NCI-H748 (cell line): ENCODE measurements around the gene GFPT2.
"Not testable (repeated sequence)": the region's sequence is repeated elsewhere in the genome, so short reads cannot be mapped to it uniquely, and the experiment has no call there.

Experiments
- DNase-seq: peaks from one replicate; lab custom pipeline; 2025; ENCODE audit not compliant: unreplicated experiment; lab: John Stamatoyannopoulos, UW

The GFPT2 gene

GRCh38 chr5:180311216-180311615, 41.9 kb downstream of the GFPT2 start:
- DNase-seq, result no peak

GRCh38 chr5:180306796-180307195, 46.3 kb downstream of the GFPT2 start:
- no peak for DNase-seq

- DNase-seq, result no peak
These were observed 47.7 kb downstream of the GFPT2 start for GRCh38 chr5:180305481-180305880.

- no peak for DNase-seq
These were observed 48.4 kb downstream of the GFPT2 start for GRCh38 chr5:180304431-180305375.

GRCh38 chr5:180304016-180304292, 49.2 kb downstream of the GFPT2 start:
- DNase-seq, result no peak

GRCh38 chr5:180303226-180304015, 49.7 kb downstream of the GFPT2 start:
- no peak for DNase-seq

GRCh38 chr5:180302256-180302655, 50.9 kb downstream of the GFPT2 start:
- no peak for DNase-seq

GRCh38 chr5:180301253-180301652, 51.9 kb downstream of the GFPT2 start:
- no peak for DNase-seq

- DNase-seq, result no peak
These were observed 53.6 kb downstream of the GFPT2 start for GRCh38 chr5:180299526-180299925.

- not testable (repeated sequence) for DNase-seq
These were observed 54.1 kb downstream of the GFPT2 start for GRCh38 chr5:180299014-180299413.

GRCh38 chr5:180297587-180298282, 55.4 kb downstream of the GFPT2 start:
- no peak for DNase-seq

- no peak for DNase-seq
These were observed 56.4 kb downstream of the GFPT2 start for GRCh38 chr5:180296771-180297170.

GRCh38 chr5:180294913-180295555, 58.1 kb downstream of the GFPT2 start:
- DNase-seq, result peak; percentile 10

- no peak for DNase-seq
These were observed 58.7 kb downstream of the GFPT2 start for GRCh38 chr5:180294411-180294810.

GRCh38 chr5:180291943-180292831, 60.9 kb downstream of the GFPT2 start, which contains the start of gene MAPK9:
TSS of gene MAPK9 (minus strand) at chr5:180292083. CDS start at chr5:180280561, 11,522 bp downstream.
- DNase-seq, result peak; percentile 89

- no peak for DNase-seq
These were observed 61.7 kb downstream of the GFPT2 start for GRCh38 chr5:180291234-180291940.

GRCh38 chr5:180290568-180291233, 62.4 kb downstream of the GFPT2 start:
- DNase-seq, result no peak

- DNase-seq, result no peak
These were observed 63.2 kb downstream of the GFPT2 start for GRCh38 chr5:180289966-180290365.

- DNase-seq, result peak; percentile 30
These were observed 63.7 kb downstream of the GFPT2 start for GRCh38 chr5:180289433-180289832.
